RWPE1 (cell line): ENCODE results near the gene HIVEP3.

ENCODE experiments used
- CTCF ChIA-PET: fragments of 350-600 bp; sonication (Branson Sonifier 250); formaldehyde crosslinking; extraction: SDS; loops from one replicate; lab custom pipeline; 2021; lab: Yijun Ruan, JAX
- POLR2A ChIA-PET: fragments of 400-600 bp; formaldehyde crosslinking; extraction: SDS; loops from one replicate; lab custom pipeline; 2020; ENCODE audit warnings: antibody characterized with exemption; ENCODE audit not compliant: low non-redundant PET; lab: Yijun Ruan, JAX
- DNase-seq: peaks from one replicate; pipeline ENCODE4 v3.0.0; 2012; ENCODE audit warnings: low spot score
- H3K27ac ChIP-seq: fragments of 450-650 bp; 2 replicates; pipeline ENCODE4 v1.5.1; 2017
- CTCF ChIP-seq: fragments of 450-650 bp; conservative IDR thresholded peaks from 2 replicates; pipeline ENCODE4 v1.5.1; 2017; ENCODE audit warnings: low read depth, mild to moderate bottlenecking

The HIVEP3 gene

GRCh38 chr1:41913014-41913413 lies 5.7 kb downstream of the HIVEP3 start:
- ChIA-PET POLR2A (no interaction called here), CTCF (interaction anchor here (0.6 kb wide), 1 partner anchor 428 kb away, joined by 3 read pairs; no protein-coding TSS in a partner anchor)
- no peak for TF ChIP-seq CTCF
- no peak overlapping the region for H3K27ac ChIP-seq
- no peak for DNase-seq

GRCh38 chr1:41908288-41908895 lies 10.3 kb downstream of the HIVEP3 start:
- H3K27ac ChIP-seq: no peak overlapping the region
- TF ChIP-seq CTCF: no peak
- ChIA-PET CTCF (no interaction called here), POLR2A (no interaction called here)
- no peak for DNase-seq

- no peak for TF ChIP-seq CTCF
- ChIA-PET POLR2A (no interaction called here), CTCF (no interaction called here)
- no peak for DNase-seq
- no peak overlapping the region for H3K27ac ChIP-seq
Measured at GRCh38 chr1:41907446-41907845, 11.3 kb downstream of the HIVEP3 start.

GRCh38 chr1:41906943-41907342 lies 11.8 kb downstream of the HIVEP3 start:
- no peak overlapping the region for H3K27ac ChIP-seq
- no peak for TF ChIP-seq CTCF
- DNase-seq: no peak
- POLR2A ChIA-PET: no interaction called here
- CTCF ChIA-PET: no interaction called here

GRCh38 chr1:41905093-41905675 lies 13.5 kb downstream of the HIVEP3 start:
- POLR2A ChIA-PET: no interaction called here
- TF ChIP-seq CTCF: no peak
- CTCF ChIA-PET: interaction anchor here (0.6 kb wide), 1 partner anchor 324 kb away, joined by 5 read pairs; no protein-coding TSS in a partner anchor
- H3K27ac ChIP-seq: no peak overlapping the region
- DNase-seq: no peak

- DNase-seq: no peak
- peak overlapping the region; percentile 76; the same call in 1 of the 2 replicates for H3K27ac ChIP-seq
- ChIA-PET CTCF (interaction anchor here (0.6 kb wide), 1 partner anchor 130 kb away, joined by 3 read pairs; no protein-coding TSS in a partner anchor), POLR2A (no interaction called here)
- TF ChIP-seq CTCF: no peak
Measured at GRCh38 chr1:41902664-41903063, 16.1 kb downstream of the HIVEP3 start.
